ENCODE measurements around the gene MAGEB17.

The MAGEB17 gene

DNA sequence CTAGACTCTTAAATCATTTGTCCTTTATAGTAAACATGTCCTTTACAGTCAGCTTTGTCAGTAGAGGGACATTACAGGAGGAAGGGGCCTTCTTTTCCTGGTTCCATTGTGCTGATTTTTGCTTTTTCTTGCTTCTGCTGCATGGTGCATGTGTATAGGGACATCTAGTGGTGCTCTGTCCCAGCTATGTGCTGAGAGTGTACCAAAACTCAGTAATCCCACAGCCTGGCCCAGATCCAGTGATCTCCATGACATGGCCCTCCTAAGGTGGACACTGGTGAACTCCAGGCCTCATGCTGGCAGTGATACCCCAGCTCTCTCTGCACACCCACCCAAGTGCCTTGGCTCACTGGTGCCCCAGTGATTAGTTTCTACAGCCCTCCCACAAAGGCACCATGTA, 45.2 kb downstream of the MAGEB17 start:
- Histone ChIP-seq H3K9ac (ENCODE audit: low read length) (no peak overlapping the region), H2BK120ac (ENCODE audit: low read depth, low read length) (peak overlapping the region; percentile 16), H3K79me1 (ENCODE audit: low read length) (no peaks in the 10 kb centered on the region), H3K4ac (ENCODE audit: low read depth, low read length) (no peak overlapping the region), H3K23ac (ENCODE audit: low read length) (no peak overlapping the region), H3K27me3 (ENCODE audit: insufficient read depth, low read length, poor library complexity) (no peaks in the 10 kb centered on the region), H3K4me1 (ENCODE audit: control insufficient read depth, low read depth, low read length) (no peaks in the 10 kb centered on the region), H3K4me3 (ENCODE audit: low read length) (no peak overlapping the region), H2AK5ac (ENCODE audit: low read length) (peak overlapping the region; percentile 27), H3K79me2 (ENCODE audit: control insufficient read depth, insufficient read depth, low read length) (no peaks in the 10 kb centered on the region), H3K27ac (ENCODE audit: low read depth, low read length) (no peak overlapping the region), H3K4me2 (ENCODE audit: low read length) (no peak overlapping the region), H4K5ac (ENCODE audit: low read length) (no peak overlapping the region), H4K8ac (ENCODE audit: low read depth, low read length) (no peak overlapping the region), H2BK15ac (replicated peaks; ENCODE audit: low read depth) (no peak overlapping the region), H2BK5ac (ENCODE audit: low read length) (peak overlapping the region; percentile 76), H3K18ac (ENCODE audit: low read length) (peak overlapping the region; percentile 9), H3K36me3 (ENCODE audit: control insufficient read depth, insufficient read depth, low read length) (no peaks in the 10 kb centered on the region), H3K56ac (ENCODE audit: low read length) (peak overlapping the region; percentile 65)
- peak; percentile 62 for DNase-seq

- no peak overlapping the region for H3K18ac ChIP-seq (ENCODE audit: low read length)
- H2BK120ac ChIP-seq (ENCODE audit: low read depth, low read length) = no peak overlapping the region
- no peak overlapping the region for H2AK5ac ChIP-seq (ENCODE audit: low read length)
- DNase-seq = no peak
- H4K5ac ChIP-seq (ENCODE audit: low read length) = no peak overlapping the region
- no peak overlapping the region for H2BK15ac ChIP-seq (replicated peaks; ENCODE audit: low read depth)
- H3K56ac ChIP-seq (ENCODE audit: low read length) = no peak overlapping the region
- H3K9ac ChIP-seq (ENCODE audit: low read length) = no peak overlapping the region
- no peak overlapping the region for H3K27ac ChIP-seq (ENCODE audit: low read depth, low read length)
- no peaks in the 10 kb centered on the region for H3K27me3 ChIP-seq (ENCODE audit: insufficient read depth, low read length, poor library complexity)
- H3K4me3 ChIP-seq (ENCODE audit: low read length) = no peak overlapping the region
- H3K23ac ChIP-seq (ENCODE audit: low read length) = no peak overlapping the region
- H3K79me2 ChIP-seq (ENCODE audit: control insufficient read depth, insufficient read depth, low read length) = no peaks in the 10 kb centered on the region
- H3K79me1 ChIP-seq (ENCODE audit: low read length) = no peaks in the 10 kb centered on the region
- no CpG with 5 or more reads among the region's 2 CpGs for WGBS (ENCODE audit: extremely low coverage, insufficient coverage, low lambda C conversion rate)
- H3K36me3 ChIP-seq (ENCODE audit: control insufficient read depth, insufficient read depth, low read length) = no peaks in the 10 kb centered on the region
- H3K4ac ChIP-seq (ENCODE audit: low read depth, low read length) = peak overlapping the region; percentile 4
- no peak overlapping the region for H3K4me2 ChIP-seq (ENCODE audit: low read length)
- H4K8ac ChIP-seq (ENCODE audit: low read depth, low read length) = no peak overlapping the region
- H2BK5ac ChIP-seq (ENCODE audit: low read length) = no peak overlapping the region
- no peaks in the 10 kb centered on the region for H3K4me1 ChIP-seq (ENCODE audit: control insufficient read depth, low read depth, low read length)
These were observed 46.7 kb downstream of the MAGEB17 start for GRCh38 chrX:16213961-16214360.

DNA sequence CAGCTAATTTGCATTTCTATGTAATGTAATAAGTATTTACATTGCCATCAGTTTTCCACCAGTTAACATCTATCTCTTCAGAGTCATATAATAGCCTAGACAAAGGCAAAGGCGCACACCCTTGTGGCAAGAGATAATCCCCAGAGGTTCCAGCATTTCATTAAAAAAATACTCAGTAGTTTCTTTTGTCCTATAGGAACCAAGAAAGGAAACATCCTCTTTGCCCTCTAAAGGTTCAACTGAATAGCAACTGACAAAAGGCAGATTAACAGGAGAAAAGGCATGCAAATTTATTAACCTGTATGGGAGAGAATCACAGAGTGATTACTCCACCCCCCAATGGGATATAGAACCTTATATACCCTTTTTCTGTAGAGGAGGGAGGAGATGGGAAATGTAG, 48.4 kb downstream of the MAGEB17 start:
- no peak for DNase-seq
- Histone ChIP-seq H3K56ac (ENCODE audit: low read length) (no peak overlapping the region), H3K4ac (ENCODE audit: low read depth, low read length) (no peak overlapping the region), H3K79me1 (ENCODE audit: low read length) (no peaks in the 10 kb centered on the region), H3K36me3 (ENCODE audit: control insufficient read depth, insufficient read depth, low read length) (no peaks in the 10 kb centered on the region), H4K8ac (ENCODE audit: low read depth, low read length) (no peak overlapping the region), H3K4me1 (ENCODE audit: control insufficient read depth, low read depth, low read length) (no peaks in the 10 kb centered on the region), H3K27me3 (ENCODE audit: insufficient read depth, low read length, poor library complexity) (no peaks in the 10 kb centered on the region), H3K4me2 (ENCODE audit: low read length) (no peak overlapping the region), H3K27ac (ENCODE audit: low read depth, low read length) (no peak overlapping the region), H3K23ac (ENCODE audit: low read length) (no peak overlapping the region), H4K5ac (ENCODE audit: low read length) (no peak overlapping the region), H2BK120ac (ENCODE audit: low read depth, low read length) (no peak overlapping the region), H3K9ac (ENCODE audit: low read length) (no peak overlapping the region), H3K79me2 (ENCODE audit: control insufficient read depth, insufficient read depth, low read length) (no peaks in the 10 kb centered on the region), H3K4me3 (ENCODE audit: low read length) (no peak overlapping the region), H2BK15ac (replicated peaks; ENCODE audit: low read depth) (no peak overlapping the region), H2BK5ac (ENCODE audit: low read length) (no peak overlapping the region), H3K18ac (ENCODE audit: low read length) (no peak overlapping the region), H2AK5ac (ENCODE audit: low read length) (no peak overlapping the region)
- no CpG with 5 or more reads among the region's 1 CpG for WGBS (ENCODE audit: extremely low coverage, insufficient coverage, low lambda C conversion rate)

All from mesendoderm (in vitro differentiated cells).